B cell (primary cell): ENCODE results near the gene CEP290. TPM values are rescaled to one million over a fixed set of nuclear protein-coding genes. Genes with fewer than 3 reads are reported as not detected.

Source experiments
- ATAC-seq: fragments of 200-7000 bp; cut with Tn5 transposase; one replicate; pipeline ENCODE4 v1.10.0; 2021; ENCODE audit warnings: low read depth, mild to moderate bottlenecking, moderate number of reproducible peaks, moderate library complexity
- CTCF ChIA-PET: fragments of 350-600 bp; sonication (Branson Sonifier 250); formaldehyde crosslinking; loops from one replicate; lab custom pipeline; 2021; ENCODE audit warnings: antibody characterized with exemption, inconsistent platforms; lab: Charles Lee
- POLR2A ChIA-PET: fragments of 350-600 bp; sonication (Branson Sonifier 250); formaldehyde crosslinking; loops from one replicate; lab custom pipeline; 2021; ENCODE audit warnings: antibody characterized with exemption; lab: Charles Lee
- DNase-seq: peaks from one replicate; pipeline ENCODE4 v3.0.0; 2013
- H2AFZ ChIP-seq: 2 replicates; pipeline ENCODE4 v1.6.1; 2012; ENCODE audit warnings: mild to moderate bottlenecking, low read depth, low read length; ENCODE audit not compliant: insufficient read depth, poor library complexity, severe bottlenecking
- H3K27ac ChIP-seq, 2 donors: 1 replicate in 1 of 2; 2 replicates in 1 of 2; pipeline ENCODE4 v1.5.1; 2012 to 2013; ENCODE audit warnings: low read length in 2 of 2, mild to moderate bottlenecking in 2 of 2, moderate library complexity in 1 of 2
- H3K27me3 ChIP-seq, 4 experiments: fragments of 200-600 bp in 1 of 4; sonication (generic) in 1 of 4; replicated peaks in 1 of 4; 1 replicate in 2 of 4; 2 replicates in 2 of 4; pipeline versions ENCODE4 v1.6.1 to v1.7.0; 2013 to 2016; ENCODE audit warnings: low read length in 3 of 4, mild to moderate bottlenecking in 2 of 4, mixed read lengths in 1 of 4, moderate library complexity in 1 of 4; ENCODE audit not compliant: insufficient read depth in 4 of 4, control insufficient read depth in 3 of 4; ENCODE audit errors: control extremely low read depth in 1 of 4
- H3K36me3 ChIP-seq, 2 experiments: replicated peaks in 1 of 2; 1 replicate in 1 of 2; 2 replicates in 1 of 2; pipeline versions ENCODE4 v1.6.1 to v1.7.1; 2013; ENCODE audit warnings: low read length in 1 of 2; ENCODE audit not compliant: insufficient read depth in 2 of 2, control insufficient read depth in 1 of 2; ENCODE audit errors: control extremely low read depth in 1 of 2, extremely low read depth in 1 of 2
- H3K4me1 ChIP-seq, 2 donors: fragments of 200-600 bp in 1 of 2; sonication (generic) in 1 of 2; 1 replicate in 1 of 2; 2 replicates in 1 of 2; pipeline versions ENCODE4 v1.5.1 to v1.6.1; 2013 to 2017; ENCODE audit warnings: low read length in 2 of 2; ENCODE audit not compliant: control insufficient read depth in 2 of 2, insufficient read depth in 2 of 2
- H3K4me2 ChIP-seq: replicated peaks from 2 replicates; pipeline ENCODE3; 2012; ENCODE audit warnings: mild to moderate bottlenecking, low read depth, low read length; ENCODE audit not compliant: poor library complexity, severe bottlenecking
- H3K4me3 ChIP-seq, 5 experiments: fragments of 200-600 bp in 1 of 5; sonication (generic) in 1 of 5; 1 replicate in 3 of 5; 2 replicates in 2 of 5; pipeline versions ENCODE4 v1.5.1 to v1.7.0; 2011 to 2016; ENCODE audit warnings: low read length in 4 of 5, mild to moderate bottlenecking in 4 of 5, low read depth in 2 of 5, control low read depth in 1 of 5, moderate library complexity in 1 of 5; ENCODE audit not compliant: insufficient read depth in 1 of 5; ENCODE audit errors: control extremely low read depth in 1 of 5, extremely low read depth in 1 of 5
- H3K79me2 ChIP-seq: fragments of 200-600 bp; sonication (generic); one replicate; pipeline ENCODE4 v1.6.0; 2016; ENCODE audit warnings: low read length; ENCODE audit not compliant: control insufficient read depth, insufficient read depth
- H3K9ac ChIP-seq: fragments of 200-600 bp; sonication (generic); 2 replicates; pipeline ENCODE4 v1.6.1; 2017; ENCODE audit warnings: mild to moderate bottlenecking, low read length, moderate library complexity
- H3K9me3 ChIP-seq, 3 donors: one replicate each; pipeline versions ENCODE4 v1.6.1 to v1.7.1; 2013; ENCODE audit warnings: low read length in 2 of 3; ENCODE audit not compliant: control insufficient read depth in 2 of 3, insufficient read depth in 1 of 3; ENCODE audit errors: control extremely low read depth in 1 of 3
- H4K20me1 ChIP-seq: 2 replicates; pipeline ENCODE4 v1.6.0; 2012; ENCODE audit warnings: mild to moderate bottlenecking, low read length; ENCODE audit not compliant: insufficient read depth, control insufficient read depth, poor library complexity, severe bottlenecking
- H3K27ac Mint-ChIP-seq: one replicate; pipeline ENCODE4 v1.8.0; 2021; ENCODE audit warnings: mixed read lengths
- H3K27me3 Mint-ChIP-seq: one replicate; pipeline ENCODE4 v1.8.0; 2021; ENCODE audit warnings: mixed read lengths
- H3K4me1 Mint-ChIP-seq: one replicate; pipeline ENCODE4 v1.8.0; 2021; ENCODE audit warnings: mixed read lengths
- H3K4me3 Mint-ChIP-seq: one replicate; pipeline ENCODE4 v1.8.0; 2021; ENCODE audit warnings: mixed read lengths
- H3K9me3 Mint-ChIP-seq: one replicate; pipeline ENCODE4 v1.8.0; 2022; ENCODE audit warnings: mixed read lengths; ENCODE audit not compliant: insufficient read depth
- CTCF ChIP-seq: fragments of 200-600 bp; IDR thresholded peaks from one replicate; pipeline ENCODE4 v1.8.0; 2022; ENCODE audit warnings: antibody characterized with exemption, mild to moderate bottlenecking
- EZH2 ChIP-seq: IDR thresholded peaks from 2 replicates; pipeline ENCODE4 v1.6.1; 2012; ENCODE audit warnings: borderline replicate concordance, low read depth, mild to moderate bottlenecking, moderate library complexity, low read length; ENCODE audit not compliant: insufficient read depth, poor library complexity, severe bottlenecking
- WGBS: methylation state at CpG from one replicate; pipeline ENCODE4 v1.1.5; 2013; ENCODE audit warnings: missing lambda C conversion rate; ENCODE audit not compliant: insufficient coverage; 5-methylcytosine and 5-hydroxymethylcytosine counted together
- intact Hi-C: fragments of 100-400 bp; cut with micrococcal nuclease; formaldehyde crosslinking; loops from one replicate; pipeline ENCODE4 v1.10.0; 2022
- polyA plus RNA-seq: library from polyadenylated mRNA; depleted of rRNA; stranded (reverse); fragments of >200 nt; gene quantifications from 2 replicates; pipeline ENCODE4 v1.2.3, GENCODE V29; 2012
- total RNA-seq, 2 donors: library from RNA; stranded (reverse); fragments of 120-200 nt in 1 of 2; gene quantifications; 1 replicate in 1 of 2; 2 replicates in 1 of 2; pipeline versions ENCODE4 v1.2.3 to v1.2.4, GENCODE V29; 2013 to 2022

Gene CEP290
- total and polyA plus RNA-seq, 2 donors (not counting 1 experiment from before 2014, with no cell fraction given), result 2.6 to 27.3 TPM

GRCh38 chr12:88084210-88084609, 57.7 kb downstream of the CEP290 start:
- WGBS, result 100% methylated on average over 2 of the region's 4 CpGs

DNA sequence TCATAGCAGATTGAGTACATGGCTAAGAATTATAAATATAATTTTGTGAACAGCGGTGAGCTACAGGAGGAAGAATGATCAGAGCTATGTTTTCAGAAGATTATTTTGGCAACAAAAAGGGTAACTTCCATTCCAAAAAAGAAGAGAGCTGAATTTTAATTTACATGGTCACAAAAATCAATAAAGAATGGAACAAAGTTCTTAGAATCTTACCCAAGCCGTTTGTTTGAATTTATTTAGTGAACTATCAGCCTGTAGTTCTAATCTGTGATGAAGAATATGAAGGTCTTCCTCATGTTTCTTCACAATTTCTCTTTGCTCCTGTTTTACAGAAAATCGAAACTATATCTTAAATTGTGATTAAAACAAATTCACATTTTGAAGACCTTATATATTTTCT, 58.3 kb downstream of the CEP290 start:
- Mint-ChIP-seq H3K27me3 (no peaks in the 10 kb centered on the region), H3K27ac (no peak overlapping the region), H3K4me1 (no peaks in the 10 kb centered on the region), H3K9me3 (no peaks in the 10 kb centered on the region), H3K4me3 (no peak overlapping the region)
- no peaks in the 10 kb centered on the region for H3K79me2 ChIP-seq
- H3K4me2 ChIP-seq, result no peak overlapping the region
- DNase-seq (no peak), ATAC-seq (no peak)
- no peak overlapping the region for H3K4me3 ChIP-seq
- POLR2A ChIA-PET, result no interaction called here
- no peak overlapping the region for H3K9ac ChIP-seq
- intact Hi-C loops, result no loop called here
- CTCF ChIA-PET, result no interaction called here
- TF ChIP-seq CTCF, result no peak
- no peak for TF ChIP-seq EZH2
- H2AFZ ChIP-seq, result no peak overlapping the region
- H3K27ac ChIP-seq, result no peak overlapping the region
- no peaks in the 10 kb centered on the region for H3K9me3 ChIP-seq
- peaks cover 5 to 37% of the 10 kb centered on the region in 2 experiments for H3K36me3 ChIP-seq
- no peaks in the 10 kb centered on the region for H3K27me3 ChIP-seq
- no peaks in the 10 kb centered on the region for H3K4me1 ChIP-seq
- WGBS, result no CpG with 5 or more reads among the region's 3 CpGs
- no peaks in the 10 kb centered on the region for H4K20me1 ChIP-seq

More at GRCh38 chr12:88084210-88084609, 57.7 kb downstream of the CEP290 start:
- Mint-ChIP-seq H3K4me1 (no peaks in the 10 kb centered on the region), H3K9me3 (no peaks in the 10 kb centered on the region), H3K27me3 (no peaks in the 10 kb centered on the region), H3K4me3 (no peak overlapping the region), H3K27ac (no peak overlapping the region)
- Histone ChIP-seq H3K4me1 (no peaks in the 10 kb centered on the region), H3K79me2 (no peaks in the 10 kb centered on the region), H4K20me1 (no peaks in the 10 kb centered on the region), H3K36me3 (peaks cover 5 to 40% of the 10 kb centered on the region in 2 experiments), H3K27me3 (no peaks in the 10 kb centered on the region), H3K4me3 (no peak overlapping the region), H3K4me2 (no peak overlapping the region), H3K9me3 (no peaks in the 10 kb centered on the region), H3K9ac (no peak overlapping the region), H2AFZ (no peak overlapping the region), H3K27ac (no peak overlapping the region)
- no peak for TF ChIP-seq CTCF
- ChIA-PET POLR2A (no interaction called here), CTCF (no interaction called here)
- no peak for ATAC-seq
- no peak for DNase-seq
- intact Hi-C loops, result no loop called here
